Measurements from ENCODE around the gene NR2F1-AS1. TPM values are rescaled to one million over a fixed set of nuclear protein-coding genes. Genes with fewer than 3 reads are reported as not detected.

NR2F1-AS1 gene
- total and polyA plus RNA-seq, 4 donors, result 2.0 to 4.0 (median 2.1) TPM

DNA sequence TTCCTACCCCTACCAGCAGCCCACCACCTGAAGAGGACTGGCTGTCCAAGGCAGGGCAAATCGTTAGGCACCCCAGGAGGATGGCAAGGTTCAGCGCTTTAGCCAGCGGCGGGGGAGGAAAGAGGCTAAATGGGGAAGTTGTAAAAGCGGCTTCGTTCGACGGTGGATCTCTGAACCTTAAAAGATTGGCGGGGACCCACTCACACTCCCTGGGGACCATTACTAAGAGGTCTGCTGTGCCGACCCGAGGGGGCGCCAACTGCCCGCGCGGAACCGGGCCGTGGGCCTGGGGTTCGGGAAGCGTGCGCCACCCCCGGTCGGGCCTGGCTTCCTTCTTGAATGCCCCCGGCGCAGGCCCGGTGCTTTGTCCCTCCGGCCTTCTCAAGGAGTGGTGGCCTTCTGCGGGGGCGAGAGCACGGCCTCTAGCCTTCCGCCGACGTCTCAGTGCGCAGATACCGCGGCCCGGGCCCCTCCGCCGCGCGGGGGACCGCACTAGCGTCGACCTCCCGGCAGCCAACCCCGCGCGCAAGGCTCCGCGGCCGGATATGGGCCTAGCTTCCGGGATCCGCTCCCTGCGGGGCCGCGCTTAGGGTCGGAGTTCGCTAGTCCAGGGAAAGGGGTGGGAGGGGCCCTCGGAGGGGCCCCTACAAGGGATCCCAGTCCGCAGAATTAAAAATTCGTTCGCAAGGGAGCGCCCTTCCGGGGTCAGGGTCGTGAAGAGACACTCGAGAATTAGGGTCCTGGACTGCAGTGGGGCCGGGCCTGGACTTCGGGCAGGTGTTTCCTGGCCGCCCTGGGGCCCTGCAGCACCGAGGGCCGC is 10.5 kb downstream of the NR2F1-AS1 start (continued):
- TF ChIP-seq, protein P1, sequence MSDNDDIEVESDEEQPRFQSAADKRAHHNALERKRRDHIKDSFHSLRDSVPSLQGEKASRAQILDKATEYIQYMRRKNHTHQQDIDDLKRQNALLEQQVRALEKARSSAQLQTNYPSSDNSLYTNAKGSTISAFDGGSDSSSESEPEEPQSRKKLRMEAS (IDR thresholded peaks at IDR 0.05), result no peak

DNA sequence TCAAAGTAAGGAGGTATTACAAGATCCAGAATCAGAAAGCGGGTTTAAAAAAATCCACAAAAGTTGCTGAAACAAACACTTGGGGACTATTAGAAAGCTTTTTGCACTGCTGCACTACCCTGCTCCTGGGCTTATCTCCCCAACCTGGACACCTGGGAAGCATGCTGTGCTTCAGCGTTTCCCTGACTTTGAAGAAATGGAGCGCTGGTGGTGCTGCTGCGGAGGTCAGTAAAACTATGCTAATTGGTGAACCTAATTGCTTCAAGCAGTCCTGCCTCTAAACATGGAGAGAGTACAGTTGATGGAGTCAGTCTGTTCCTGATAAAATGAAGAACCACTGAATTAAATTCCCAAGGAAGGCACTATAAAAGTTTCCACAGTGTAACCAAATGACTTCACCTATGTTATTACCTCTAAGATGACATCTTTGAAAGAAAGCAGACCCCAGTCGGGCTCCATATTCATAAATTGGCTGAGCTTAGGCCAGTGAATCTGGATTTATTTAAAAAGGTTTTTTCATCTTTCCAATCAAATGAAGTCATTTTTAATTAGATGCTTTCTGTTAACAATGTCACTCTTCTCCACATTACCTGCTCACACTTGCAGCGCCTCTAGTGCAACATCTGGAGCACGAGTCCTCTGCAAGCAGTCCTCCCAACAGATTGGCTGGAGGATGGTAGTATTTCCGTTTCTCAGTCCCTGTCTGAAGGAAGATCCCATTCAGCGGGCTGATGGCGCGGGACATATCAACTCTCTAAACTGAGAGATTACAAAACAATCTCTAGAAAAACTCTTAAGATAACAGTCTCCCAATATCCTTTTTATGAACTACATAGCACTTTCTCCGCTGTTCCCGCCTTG is 11.5 kb downstream of the NR2F1-AS1 start:
- Histone ChIP-seq H3K36me3 (ENCODE audit: control insufficient read depth in 4 of 4, insufficient read depth in 3 of 4, low read depth in 1 of 4, low read length in 3 of 4) (no peaks in the 10 kb centered on the region), H3K27ac (ENCODE audit: low read depth in 1 of 2, low read length in 2 of 2) (no peak overlapping the region), H3K9ac (ENCODE audit: low read depth in 1 of 2, low read length in 2 of 2) (no peak overlapping the region), H3K4me1 (ENCODE audit: control insufficient read depth in 4 of 4, insufficient read depth in 4 of 4, low read length in 3 of 4) (peaks cover 8 to 18% (median 12%) of the 10 kb centered on the region in 4 donors), H3K4me3 (ENCODE audit: low read depth in 1 of 3, low read length in 3 of 3) (no peak overlapping the region), H3K27me3 (ENCODE audit: control insufficient read depth in 4 of 4, insufficient read depth in 4 of 4, low read length in 3 of 4) (peaks cover 0 to 16% (median 16%) of the 10 kb centered on the region in 4 donors), H3K9me3 (ENCODE audit: control insufficient read depth in 4 of 4, low read length in 3 of 4) (no peaks in the 10 kb centered on the region)
- 67% methylated on average over 13 of the region's 13 CpGs for WGBS
- no peak for DNase-seq (ENCODE audit: low spot score)
- TF ChIP-seq, protein P2, sequence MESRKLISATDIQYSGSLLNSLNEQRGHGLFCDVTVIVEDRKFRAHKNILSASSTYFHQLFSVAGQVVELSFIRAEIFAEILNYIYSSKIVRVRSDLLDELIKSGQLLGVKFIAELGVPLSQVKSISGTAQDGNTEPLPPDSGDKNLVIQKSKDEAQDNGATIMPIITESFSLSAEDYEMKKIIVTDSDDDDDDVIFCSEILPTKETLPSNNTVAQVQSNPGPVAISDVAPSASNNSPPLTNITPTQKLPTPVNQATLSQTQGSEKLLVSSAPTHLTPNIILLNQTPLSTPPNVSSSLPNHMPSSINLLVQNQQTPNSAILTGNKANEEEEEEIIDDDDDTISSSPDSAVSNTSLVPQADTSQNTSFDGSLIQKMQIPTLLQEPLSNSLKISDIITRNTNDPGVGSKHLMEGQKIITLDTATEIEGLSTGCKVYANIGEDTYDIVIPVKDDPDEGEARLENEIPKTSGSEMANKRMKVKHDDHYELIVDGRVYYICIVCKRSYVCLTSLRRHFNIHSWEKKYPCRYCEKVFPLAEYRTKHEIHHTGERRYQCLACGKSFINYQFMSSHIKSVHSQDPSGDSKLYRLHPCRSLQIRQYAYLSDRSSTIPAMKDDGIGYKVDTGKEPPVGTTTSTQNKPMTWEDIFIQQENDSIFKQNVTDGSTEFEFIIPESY (IDR thresholded peaks at IDR 0.05), result no peak
- no peak for TF ChIP-seq GABPA (IDR thresholded peaks at IDR 0.05 in 1 of 2, conservative IDR thresholded peaks at IDR 0.05 in 1 of 2)
- no peak for TF ChIP-seq FOXA2 (IDR thresholded peaks at IDR 0.05)
- TF ChIP-seq HNF4A (conservative IDR thresholded peaks at IDR 0.05), result no peak
- TF ChIP-seq SP1 (IDR thresholded peaks at IDR 0.05), result no peak
- no peak for TF ChIP-seq RXRA (IDR thresholded peaks at IDR 0.05)
- TF ChIP-seq, protein P3, sequence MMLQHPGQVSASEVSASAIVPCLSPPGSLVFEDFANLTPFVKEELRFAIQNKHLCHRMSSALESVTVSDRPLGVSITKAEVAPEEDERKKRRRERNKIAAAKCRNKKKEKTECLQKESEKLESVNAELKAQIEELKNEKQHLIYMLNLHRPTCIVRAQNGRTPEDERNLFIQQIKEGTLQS (IDR thresholded peaks at IDR 0.05), result no peak
- TF ChIP-seq HNF4G (IDR thresholded peaks at IDR 0.05), result no peak
- TF ChIP-seq, protein P1 (IDR thresholded peaks at IDR 0.05), result no peak
- TF ChIP-seq NR2F2 (IDR thresholded peaks at IDR 0.05), result no peak
- no peak for TF ChIP-seq YY1 (IDR thresholded peaks at IDR 0.05)
- no peak for TF ChIP-seq TAF1 (conservative IDR thresholded peaks at IDR 0.05)
- no peak for TF ChIP-seq EGR1 (IDR thresholded peaks at IDR 0.05; ENCODE audit: low read depth in 2 of 2)
- TF ChIP-seq RAD21 (IDR thresholded peaks at IDR 0.05), result no peak
- no peak for TF ChIP-seq FOXA1 (IDR thresholded peaks at IDR 0.05)
- TF ChIP-seq, protein P4, sequence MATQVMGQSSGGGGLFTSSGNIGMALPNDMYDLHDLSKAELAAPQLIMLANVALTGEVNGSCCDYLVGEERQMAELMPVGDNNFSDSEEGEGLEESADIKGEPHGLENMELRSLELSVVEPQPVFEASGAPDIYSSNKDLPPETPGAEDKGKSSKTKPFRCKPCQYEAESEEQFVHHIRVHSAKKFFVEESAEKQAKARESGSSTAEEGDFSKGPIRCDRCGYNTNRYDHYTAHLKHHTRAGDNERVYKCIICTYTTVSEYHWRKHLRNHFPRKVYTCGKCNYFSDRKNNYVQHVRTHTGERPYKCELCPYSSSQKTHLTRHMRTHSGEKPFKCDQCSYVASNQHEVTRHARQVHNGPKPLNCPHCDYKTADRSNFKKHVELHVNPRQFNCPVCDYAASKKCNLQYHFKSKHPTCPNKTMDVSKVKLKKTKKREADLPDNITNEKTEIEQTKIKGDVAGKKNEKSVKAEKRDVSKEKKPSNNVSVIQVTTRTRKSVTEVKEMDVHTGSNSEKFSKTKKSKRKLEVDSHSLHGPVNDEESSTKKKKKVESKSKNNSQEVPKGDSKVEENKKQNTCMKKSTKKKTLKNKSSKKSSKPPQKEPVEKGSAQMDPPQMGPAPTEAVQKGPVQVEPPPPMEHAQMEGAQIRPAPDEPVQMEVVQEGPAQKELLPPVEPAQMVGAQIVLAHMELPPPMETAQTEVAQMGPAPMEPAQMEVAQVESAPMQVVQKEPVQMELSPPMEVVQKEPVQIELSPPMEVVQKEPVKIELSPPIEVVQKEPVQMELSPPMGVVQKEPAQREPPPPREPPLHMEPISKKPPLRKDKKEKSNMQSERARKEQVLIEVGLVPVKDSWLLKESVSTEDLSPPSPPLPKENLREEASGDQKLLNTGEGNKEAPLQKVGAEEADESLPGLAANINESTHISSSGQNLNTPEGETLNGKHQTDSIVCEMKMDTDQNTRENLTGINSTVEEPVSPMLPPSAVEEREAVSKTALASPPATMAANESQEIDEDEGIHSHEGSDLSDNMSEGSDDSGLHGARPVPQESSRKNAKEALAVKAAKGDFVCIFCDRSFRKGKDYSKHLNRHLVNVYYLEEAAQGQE (IDR thresholded peaks at IDR 0.05), result no peak
- TF ChIP-seq, protein P5, sequence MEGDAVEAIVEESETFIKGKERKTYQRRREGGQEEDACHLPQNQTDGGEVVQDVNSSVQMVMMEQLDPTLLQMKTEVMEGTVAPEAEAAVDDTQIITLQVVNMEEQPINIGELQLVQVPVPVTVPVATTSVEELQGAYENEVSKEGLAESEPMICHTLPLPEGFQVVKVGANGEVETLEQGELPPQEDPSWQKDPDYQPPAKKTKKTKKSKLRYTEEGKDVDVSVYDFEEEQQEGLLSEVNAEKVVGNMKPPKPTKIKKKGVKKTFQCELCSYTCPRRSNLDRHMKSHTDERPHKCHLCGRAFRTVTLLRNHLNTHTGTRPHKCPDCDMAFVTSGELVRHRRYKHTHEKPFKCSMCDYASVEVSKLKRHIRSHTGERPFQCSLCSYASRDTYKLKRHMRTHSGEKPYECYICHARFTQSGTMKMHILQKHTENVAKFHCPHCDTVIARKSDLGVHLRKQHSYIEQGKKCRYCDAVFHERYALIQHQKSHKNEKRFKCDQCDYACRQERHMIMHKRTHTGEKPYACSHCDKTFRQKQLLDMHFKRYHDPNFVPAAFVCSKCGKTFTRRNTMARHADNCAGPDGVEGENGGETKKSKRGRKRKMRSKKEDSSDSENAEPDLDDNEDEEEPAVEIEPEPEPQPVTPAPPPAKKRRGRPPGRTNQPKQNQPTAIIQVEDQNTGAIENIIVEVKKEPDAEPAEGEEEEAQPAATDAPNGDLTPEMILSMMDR (IDR thresholded peaks at IDR 0.05; ENCODE audit: low read depth, low read length, missing input control), result no peak
- TF ChIP-seq JUND (IDR thresholded peaks at IDR 0.05), result no peak
